ENCODE measurements around the gene PI16.

PI16 gene, protein sequence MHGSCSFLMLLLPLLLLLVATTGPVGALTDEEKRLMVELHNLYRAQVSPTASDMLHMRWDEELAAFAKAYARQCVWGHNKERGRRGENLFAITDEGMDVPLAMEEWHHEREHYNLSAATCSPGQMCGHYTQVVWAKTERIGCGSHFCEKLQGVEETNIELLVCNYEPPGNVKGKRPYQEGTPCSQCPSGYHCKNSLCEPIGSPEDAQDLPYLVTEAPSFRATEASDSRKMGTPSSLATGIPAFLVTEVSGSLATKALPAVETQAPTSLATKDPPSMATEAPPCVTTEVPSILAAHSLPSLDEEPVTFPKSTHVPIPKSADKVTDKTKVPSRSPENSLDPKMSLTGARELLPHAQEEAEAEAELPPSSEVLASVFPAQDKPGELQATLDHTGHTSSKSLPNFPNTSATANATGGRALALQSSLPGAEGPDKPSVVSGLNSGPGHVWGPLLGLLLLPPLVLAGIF

DNA sequence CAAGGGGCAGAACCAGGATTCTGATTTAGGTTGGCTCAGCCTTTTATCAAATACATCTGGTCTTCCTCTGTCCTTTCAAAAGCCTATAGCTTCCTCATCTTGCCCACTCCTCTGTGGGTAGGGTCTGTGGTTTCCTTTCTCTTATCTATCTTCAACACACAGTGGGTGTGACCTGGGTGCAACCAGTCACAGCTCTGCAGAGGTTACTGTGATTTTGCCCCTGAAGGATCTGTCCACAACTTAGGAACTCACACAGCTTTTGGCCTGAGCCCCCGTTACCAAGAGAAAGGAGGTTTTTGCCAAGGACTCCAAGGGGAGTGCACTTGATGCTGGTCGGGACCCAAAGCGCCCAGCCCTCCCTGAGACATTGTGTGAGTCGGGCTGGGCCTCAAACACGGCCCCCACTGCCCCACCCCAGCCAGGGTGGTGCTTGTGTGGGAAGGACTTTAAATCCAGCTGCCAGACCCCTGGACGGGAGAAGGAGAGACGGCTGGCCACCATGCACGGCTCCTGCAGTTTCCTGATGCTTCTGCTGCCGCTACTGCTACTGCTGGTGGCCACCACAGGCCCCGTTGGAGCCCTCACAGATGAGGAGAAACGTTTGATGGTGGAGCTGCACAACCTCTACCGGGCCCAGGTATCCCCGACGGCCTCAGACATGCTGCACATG lies at the start of gene PI16:
TSS of gene PI16 (plus strand) at position 477 of the 670 bp plus-strand sequence. CDS start at position 500, 23 bp downstream.
- H3K27ac ChIP-seq: no peak within 1 kb of the TSS
- TF ChIP-seq, protein P1, sequence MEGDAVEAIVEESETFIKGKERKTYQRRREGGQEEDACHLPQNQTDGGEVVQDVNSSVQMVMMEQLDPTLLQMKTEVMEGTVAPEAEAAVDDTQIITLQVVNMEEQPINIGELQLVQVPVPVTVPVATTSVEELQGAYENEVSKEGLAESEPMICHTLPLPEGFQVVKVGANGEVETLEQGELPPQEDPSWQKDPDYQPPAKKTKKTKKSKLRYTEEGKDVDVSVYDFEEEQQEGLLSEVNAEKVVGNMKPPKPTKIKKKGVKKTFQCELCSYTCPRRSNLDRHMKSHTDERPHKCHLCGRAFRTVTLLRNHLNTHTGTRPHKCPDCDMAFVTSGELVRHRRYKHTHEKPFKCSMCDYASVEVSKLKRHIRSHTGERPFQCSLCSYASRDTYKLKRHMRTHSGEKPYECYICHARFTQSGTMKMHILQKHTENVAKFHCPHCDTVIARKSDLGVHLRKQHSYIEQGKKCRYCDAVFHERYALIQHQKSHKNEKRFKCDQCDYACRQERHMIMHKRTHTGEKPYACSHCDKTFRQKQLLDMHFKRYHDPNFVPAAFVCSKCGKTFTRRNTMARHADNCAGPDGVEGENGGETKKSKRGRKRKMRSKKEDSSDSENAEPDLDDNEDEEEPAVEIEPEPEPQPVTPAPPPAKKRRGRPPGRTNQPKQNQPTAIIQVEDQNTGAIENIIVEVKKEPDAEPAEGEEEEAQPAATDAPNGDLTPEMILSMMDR (IDR thresholded peaks at IDR 0.05): no peak
- no peak for TF ChIP-seq ZFX (IDR thresholded peaks at IDR 0.05; ENCODE audit: borderline replicate concordance)

DNA sequence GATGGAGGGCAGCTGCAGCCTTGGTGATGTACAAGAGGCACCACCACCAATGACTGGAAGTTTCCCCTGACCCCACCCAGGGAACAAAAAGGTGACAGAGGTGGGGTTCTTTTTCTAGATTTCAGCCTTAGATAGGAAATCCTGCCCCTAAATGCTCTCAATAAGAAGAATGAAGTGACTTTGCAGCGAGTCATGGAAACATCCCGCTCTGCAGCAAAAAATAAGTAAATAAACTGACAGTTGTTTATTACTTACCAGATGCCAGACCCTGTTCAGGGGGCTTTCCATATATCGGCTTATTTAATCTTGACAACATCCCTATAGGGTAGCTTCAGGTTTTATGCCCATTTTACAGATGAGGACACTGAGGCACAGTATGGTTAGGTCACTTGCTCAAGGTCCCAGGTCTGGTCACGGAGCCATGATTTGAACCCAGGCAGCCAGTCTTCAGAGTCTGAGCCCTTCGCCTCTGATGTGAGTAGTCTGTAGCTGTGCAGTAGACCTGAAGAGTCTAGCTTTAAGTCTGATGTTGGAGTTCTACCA lies 49.6 kb upstream of the PI16 start:
- TF ChIP-seq, protein P1 (IDR thresholded peaks at IDR 0.05): no peak
- TF ChIP-seq ZFX (IDR thresholded peaks at IDR 0.05; ENCODE audit: borderline replicate concordance): no peak
- H3K27ac ChIP-seq: no peak overlapping the region

DNA sequence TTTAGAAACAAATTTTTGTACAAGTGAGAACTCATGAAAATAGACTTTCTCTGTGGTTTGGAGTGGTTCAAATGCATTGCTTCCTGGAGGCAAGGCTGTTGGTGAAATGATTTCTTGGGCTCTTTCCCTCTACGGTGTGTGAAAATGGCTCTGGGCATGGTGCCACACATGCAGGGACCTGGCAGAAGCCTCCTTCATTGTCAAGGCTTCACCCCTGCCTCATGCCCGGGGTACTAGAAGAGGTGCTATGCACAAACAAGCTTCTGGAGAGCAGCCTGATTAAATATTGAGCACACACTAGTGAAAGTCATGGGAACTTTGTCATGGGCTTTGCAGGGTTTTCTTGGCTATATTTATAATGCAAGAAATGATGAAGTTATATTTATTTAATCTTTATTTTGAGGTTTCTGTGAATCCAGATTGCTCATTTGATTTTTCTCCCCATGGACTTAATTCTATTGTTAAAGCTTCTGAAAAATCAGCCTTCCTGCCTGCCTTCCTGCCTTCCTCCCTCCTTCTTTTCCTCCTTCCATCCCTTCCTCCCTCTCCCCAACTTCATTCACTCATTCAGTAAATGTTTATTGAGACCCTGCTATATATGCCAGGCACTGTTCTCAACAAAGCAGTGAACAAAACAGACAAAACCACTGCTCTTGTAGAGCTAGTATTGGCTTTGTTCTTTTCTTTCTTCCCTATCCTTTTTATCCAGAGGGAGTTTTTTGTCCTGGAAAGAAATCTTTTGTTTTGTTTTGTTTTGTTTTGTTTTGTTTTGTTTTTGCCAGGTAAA lies 47.8 kb upstream of the PI16 start:
- H3K27ac ChIP-seq: no peak overlapping the region
- TF ChIP-seq, protein P1 (IDR thresholded peaks at IDR 0.05): no peak
- no peak for TF ChIP-seq ZFX (IDR thresholded peaks at IDR 0.05; ENCODE audit: borderline replicate concordance)

DNA sequence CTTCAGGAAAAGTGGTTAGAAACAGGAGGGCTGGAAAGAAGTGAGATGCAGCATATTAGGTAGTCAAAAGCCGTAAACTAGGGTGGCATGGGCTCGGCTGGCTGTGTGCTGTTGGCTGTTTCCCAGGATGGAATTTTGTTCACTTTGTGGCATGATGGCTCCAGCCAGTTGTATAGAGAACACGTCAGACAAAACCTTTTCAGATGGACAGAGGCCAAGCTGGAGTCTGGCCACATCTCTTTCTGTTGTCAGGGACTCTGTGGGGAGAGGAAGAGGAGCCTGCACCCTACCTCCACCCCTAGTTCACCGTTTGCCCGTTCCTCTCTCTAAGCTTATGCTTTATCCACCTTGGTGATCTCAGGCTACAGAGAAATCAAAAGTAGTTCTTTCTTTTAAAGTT lies 46.8 kb upstream of the PI16 start:
- TF ChIP-seq ZFX (IDR thresholded peaks at IDR 0.05; ENCODE audit: borderline replicate concordance): no peak
- TF ChIP-seq, protein P1 (IDR thresholded peaks at IDR 0.05): no peak
- no peak overlapping the region for H3K27ac ChIP-seq

DNA sequence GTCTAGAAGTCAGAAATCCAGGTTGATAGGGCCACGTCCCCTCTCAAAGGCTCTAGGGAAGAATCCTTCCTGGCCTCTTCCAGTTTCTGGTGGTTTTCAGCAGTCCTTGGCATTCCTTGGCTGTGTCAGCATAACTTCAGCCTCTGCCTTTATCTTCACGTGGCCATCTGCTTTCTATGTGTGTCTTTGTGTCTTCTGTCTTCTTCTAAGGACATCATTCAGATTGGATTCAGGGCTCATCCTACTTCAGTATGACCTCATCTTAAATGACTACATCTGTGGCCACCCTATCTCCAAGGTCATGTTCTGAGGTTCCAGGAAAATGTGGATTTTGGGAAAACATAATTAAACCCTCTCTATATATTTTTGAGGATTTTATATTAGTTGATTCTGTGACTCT lies 45.8 kb upstream of the PI16 start:
- TF ChIP-seq ZFX (IDR thresholded peaks at IDR 0.05; ENCODE audit: borderline replicate concordance): no peak
- TF ChIP-seq, protein P1 (IDR thresholded peaks at IDR 0.05): no peak
- no peak overlapping the region for H3K27ac ChIP-seq

DNA sequence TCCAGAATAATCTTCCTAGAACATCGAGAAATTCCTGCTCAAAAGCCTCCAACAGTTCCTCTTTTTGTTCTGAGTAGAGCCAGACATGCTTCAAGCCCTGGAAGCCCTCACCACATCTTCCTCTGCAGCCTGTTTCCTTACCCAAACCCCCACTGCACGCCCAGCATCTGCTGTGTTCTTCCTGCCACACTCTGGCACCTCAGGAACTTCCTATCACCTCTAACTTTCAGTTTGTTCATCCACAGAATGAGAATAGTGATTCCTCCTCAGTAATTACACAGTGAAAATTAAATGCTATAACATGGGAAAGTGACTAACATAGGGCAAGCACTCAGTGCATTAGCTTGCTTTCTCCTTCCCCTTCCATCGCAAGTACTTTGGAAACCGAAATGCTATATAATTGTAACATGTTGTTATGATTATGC lies 42.5 kb upstream of the PI16 start:
- TF ChIP-seq, protein P1 (IDR thresholded peaks at IDR 0.05): no peak
- no peak for TF ChIP-seq ZFX (IDR thresholded peaks at IDR 0.05; ENCODE audit: borderline replicate concordance)
- H3K27ac ChIP-seq: no peak overlapping the region

Measured in 22Rv1 (cell line).